ENCODE results near the gene CXCL12.

CXCL12 gene

GRCh38 chr10:44378626-44379025, 6.3 kb downstream of the CXCL12 start:
- POLR2A ChIA-PET = no interaction called here
- H3K4me3 ChIP-seq (ENCODE audit: low read depth, low read length) = no peak overlapping the region
- TF ChIP-seq CTCF (IDR thresholded peaks at IDR 0.05; ENCODE audit: insufficient read depth, low read length, missing control alignments) = no peak
- DNase-seq (ENCODE audit: low read depth, low spot score) = no peak
- CTCF ChIA-PET = interaction anchor here (0.5 to 3.3 kb wide), 8 partner anchors 8 to 712 kb away, joined by 3 to 13 read pairs (median 4); no protein-coding TSS in a partner anchor

GRCh38 chr10:44377651-44378310, 7.1 kb downstream of the CXCL12 start:
- CTCF ChIA-PET = interaction anchor here (0.5 to 3.3 kb wide), 7 partner anchors 8 to 711 kb away, joined by 3 to 13 read pairs (median 5); no protein-coding TSS in a partner anchor
- POLR2A ChIA-PET = no interaction called here

GRCh38 chr10:44376472-44377099, 8.3 kb downstream of the CXCL12 start:
- no peak overlapping the region for H3K4me3 ChIP-seq (ENCODE audit: low read depth, low read length)
- TF ChIP-seq CTCF (IDR thresholded peaks at IDR 0.05; ENCODE audit: insufficient read depth, low read length, missing control alignments) = no peak
- ChIA-PET CTCF (interaction anchor here (0.9 to 3.3 kb wide), 5 partner anchors 9 to 686 kb away, joined by 4 to 13 read pairs (median 5); no protein-coding TSS in a partner anchor), POLR2A (no interaction called here)
- DNase-seq (ENCODE audit: low read depth, low spot score) = no peak

More at GRCh38 chr10:44377651-44378310, 7.1 kb downstream of the CXCL12 start:
- H3K4me3 ChIP-seq (ENCODE audit: low read depth, low read length) = no peak overlapping the region
- no peak for TF ChIP-seq CTCF (IDR thresholded peaks at IDR 0.05; ENCODE audit: insufficient read depth, low read length, missing control alignments)
- no peak for DNase-seq (ENCODE audit: low read depth, low spot score)

GRCh38 chr10:44374155-44374554, 10.7 kb downstream of the CXCL12 start:
- TF ChIP-seq CTCF (IDR thresholded peaks at IDR 0.05; ENCODE audit: insufficient read depth, low read length, missing control alignments) = no peak
- H3K4me3 ChIP-seq (ENCODE audit: low read depth, low read length) = no peak overlapping the region
- ChIA-PET POLR2A (no interaction called here), CTCF (interaction anchor here (1.5 kb wide), 1 partner anchor 10 kb away, joined by 6 read pairs; no protein-coding TSS in a partner anchor)
- DNase-seq (ENCODE audit: low read depth, low spot score) = no peak

GRCh38 chr10:44373341-44373995, 11.4 kb downstream of the CXCL12 start:
- DNase-seq (ENCODE audit: low read depth, low spot score) = no peak
- no peak overlapping the region for H3K4me3 ChIP-seq (ENCODE audit: low read depth, low read length)
- ChIA-PET POLR2A (no interaction called here), CTCF (no interaction called here)
- no peak for TF ChIP-seq CTCF (IDR thresholded peaks at IDR 0.05; ENCODE audit: insufficient read depth, low read length, missing control alignments)

GRCh38 chr10:44372181-44372580, 12.7 kb downstream of the CXCL12 start:
- no peak for TF ChIP-seq CTCF (IDR thresholded peaks at IDR 0.05; ENCODE audit: insufficient read depth, low read length, missing control alignments)
- ChIA-PET POLR2A (no interaction called here), CTCF (no interaction called here)
- no peak overlapping the region for H3K4me3 ChIP-seq (ENCODE audit: low read depth, low read length)
- DNase-seq (ENCODE audit: low read depth, low spot score) = no peak

All from AG04449 (cell line).